ENCODE results near the gene FOXN4.

Gene FOXN4

DNA sequence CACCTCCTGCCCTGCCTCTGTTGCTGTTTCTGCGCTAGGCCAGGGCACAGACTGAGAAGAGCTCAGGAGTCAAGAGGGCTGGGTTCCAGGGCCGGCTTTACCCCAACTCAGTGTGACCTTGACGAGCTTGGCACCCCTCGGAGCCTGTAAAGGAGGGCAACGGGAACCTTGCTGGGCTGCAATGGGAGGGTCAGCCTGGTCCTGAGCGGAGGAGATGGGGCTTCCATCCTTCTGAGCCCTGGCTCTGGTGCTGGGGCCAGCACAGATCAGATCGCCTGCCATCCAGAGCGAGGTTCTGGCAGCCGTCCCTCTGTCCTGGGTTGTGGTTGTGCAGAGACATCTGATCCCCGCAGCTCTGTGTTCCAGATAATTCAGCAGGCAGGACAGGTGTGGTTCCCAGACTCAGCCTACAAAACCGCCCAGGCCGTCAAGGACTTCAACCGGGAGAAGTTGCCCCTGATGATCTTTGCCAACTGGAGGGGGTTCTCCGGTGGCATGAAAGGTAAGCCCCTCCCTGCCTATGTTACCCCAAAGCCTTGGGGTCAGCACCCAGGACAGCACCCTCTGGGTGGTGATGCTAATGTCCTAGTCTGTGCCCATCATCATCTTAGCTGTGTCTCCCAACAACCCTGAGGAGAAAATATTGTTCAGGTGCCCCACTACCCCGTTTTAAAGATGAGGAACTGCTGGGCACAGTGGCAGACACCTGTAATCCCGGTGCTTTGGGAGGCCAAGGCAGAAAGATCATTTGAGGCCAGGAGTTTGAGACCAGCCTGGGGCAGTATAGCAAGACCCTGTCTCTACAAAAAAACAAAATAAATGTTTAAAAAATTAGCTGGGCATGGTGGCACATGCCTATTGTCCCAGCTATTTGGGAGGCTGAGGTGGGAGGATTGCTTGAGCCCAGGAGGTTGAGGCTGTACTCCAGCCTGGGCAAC lies 50.2 kb downstream of the FOXN4 start:
- no peak for DNase-seq (ENCODE audit: low read depth)

DNA sequence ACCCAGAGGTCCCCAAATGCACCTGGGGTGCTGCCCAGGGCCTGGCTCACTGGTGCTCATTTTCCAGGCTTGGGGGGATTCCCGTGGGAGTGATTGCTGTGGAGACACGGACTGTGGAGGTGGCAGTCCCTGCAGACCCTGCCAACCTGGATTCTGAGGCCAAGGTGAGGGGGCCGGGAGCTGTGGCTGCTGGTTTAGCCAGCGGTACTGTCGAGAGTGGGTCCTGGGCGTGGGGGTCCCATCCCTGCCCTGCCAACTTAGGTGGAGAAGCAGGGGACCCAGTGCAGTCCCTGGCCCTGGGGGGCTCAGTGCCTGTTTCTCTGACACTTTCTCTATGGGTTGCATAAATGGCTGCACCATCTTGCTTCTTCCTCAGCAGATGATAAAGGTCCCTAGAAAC lies 50.9 kb downstream of the FOXN4 start:
- no peak for DNase-seq (ENCODE audit: low read depth)

DNA sequence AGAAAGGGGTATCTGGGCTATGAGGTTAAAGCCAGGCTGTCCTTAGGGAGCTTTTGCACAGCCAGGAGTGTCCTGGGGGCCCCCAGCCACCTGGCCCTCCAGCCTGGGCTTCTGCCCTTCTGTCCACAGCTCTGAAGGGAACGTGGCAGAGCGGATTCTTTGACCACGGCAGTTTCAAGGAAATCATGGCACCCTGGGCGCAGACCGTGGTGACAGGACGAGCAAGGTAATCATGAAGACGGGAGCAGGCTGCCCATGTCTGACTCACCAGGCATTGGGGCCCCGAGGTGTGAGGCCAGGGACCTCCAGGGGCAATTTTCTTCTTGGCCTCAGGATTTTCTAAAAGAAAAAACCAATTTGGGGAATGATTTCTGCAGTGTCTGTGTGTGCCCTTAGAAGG lies 53.1 kb downstream of the FOXN4 start:
- DNase-seq (ENCODE audit: low read depth), result no peak

DNA sequence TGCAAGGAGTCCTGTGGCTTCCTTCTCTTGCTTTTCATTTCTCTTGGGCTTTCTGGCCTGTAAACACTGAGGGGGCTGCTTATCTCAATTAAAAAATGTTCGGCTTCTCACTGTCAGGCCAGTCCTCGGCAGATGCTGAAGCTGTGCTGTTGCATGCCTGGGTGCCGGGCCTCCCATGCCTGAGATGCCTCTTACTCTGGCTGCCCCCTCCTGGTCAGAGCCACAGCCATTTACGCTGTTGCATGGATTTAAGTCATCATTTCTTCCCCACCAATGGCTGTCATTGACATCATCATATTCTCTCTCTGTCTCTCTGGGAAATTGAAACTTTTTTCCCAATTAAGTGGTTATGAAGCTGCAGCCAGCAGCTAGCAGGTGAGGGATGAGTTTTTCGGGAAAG lies 53.7 kb downstream of the FOXN4 start:
- peak; percentile 11 for DNase-seq (ENCODE audit: low read depth)

DNA sequence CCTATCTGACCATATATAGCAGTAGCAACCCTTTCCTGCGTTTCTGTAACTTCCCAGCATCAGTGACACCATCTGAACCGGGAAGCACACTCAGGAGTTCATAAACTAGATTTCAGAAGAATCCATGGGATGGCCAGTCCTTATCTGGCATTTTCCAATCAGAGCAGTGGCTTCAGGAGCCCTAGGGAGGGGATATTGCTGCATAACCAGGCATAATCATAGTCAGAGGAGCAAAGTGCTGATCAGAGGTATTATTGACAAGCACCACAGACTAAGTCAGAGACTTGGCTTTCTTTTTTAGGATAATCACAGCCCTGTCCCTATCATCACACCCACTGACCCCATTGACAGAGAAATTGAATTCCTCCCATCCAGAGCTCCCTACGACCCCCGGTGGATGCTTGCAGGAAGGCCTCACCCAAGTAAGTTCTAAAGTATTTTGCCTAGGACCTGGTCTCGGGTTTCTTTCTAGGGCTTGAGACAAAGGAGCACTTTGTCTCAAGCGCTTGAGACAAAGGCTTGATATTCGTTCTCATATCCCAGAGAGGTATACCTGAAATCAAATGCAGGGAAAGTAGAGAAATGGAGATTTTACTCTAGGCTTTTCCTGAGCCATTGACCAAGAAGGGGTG lies 55.1 kb downstream of the FOXN4 start:
- DNase-seq (ENCODE audit: low read depth), result no peak

DNA sequence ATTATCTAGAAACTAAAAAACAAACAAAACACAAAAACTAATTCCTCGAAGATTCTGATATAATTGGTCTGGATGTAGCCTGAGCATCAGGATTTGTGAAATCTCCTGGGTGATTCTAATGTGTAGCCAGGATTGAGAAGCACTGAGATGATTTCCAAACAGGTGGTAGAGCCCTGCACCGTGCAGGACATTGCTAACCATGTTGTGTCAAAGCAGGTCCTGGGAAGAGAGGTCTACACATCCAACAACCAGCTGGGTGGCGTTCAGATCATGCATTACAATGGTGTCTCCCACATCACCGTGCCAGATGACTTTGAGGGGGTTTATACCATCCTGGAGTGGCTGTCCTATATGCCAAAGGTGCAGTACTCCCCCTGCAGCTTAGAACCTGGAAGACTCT lies 56.3 kb downstream of the FOXN4 start:
- no peak for DNase-seq (ENCODE audit: low read depth)

DNA sequence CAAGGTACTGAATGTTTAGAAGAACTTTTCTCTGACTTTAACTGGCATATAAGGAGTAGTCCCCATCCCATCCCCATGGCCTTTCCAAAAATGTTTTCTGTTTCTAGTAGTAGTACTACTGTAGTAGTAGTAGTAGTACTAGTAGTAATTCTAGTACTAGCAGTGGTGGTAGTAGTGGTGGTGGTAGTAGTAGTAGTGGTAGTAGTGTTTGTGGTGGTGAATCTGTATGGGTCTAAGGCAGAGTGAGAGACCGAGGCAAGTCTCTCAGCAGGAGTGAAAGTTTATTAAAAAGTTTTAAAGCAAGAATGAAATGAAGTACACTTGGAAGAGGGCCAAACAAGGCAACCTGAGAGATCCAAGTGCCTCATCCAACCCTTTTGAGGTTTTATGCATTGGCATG lies 58.6 kb downstream of the FOXN4 start:
- no peak for DNase-seq (ENCODE audit: low read depth)

DNA sequence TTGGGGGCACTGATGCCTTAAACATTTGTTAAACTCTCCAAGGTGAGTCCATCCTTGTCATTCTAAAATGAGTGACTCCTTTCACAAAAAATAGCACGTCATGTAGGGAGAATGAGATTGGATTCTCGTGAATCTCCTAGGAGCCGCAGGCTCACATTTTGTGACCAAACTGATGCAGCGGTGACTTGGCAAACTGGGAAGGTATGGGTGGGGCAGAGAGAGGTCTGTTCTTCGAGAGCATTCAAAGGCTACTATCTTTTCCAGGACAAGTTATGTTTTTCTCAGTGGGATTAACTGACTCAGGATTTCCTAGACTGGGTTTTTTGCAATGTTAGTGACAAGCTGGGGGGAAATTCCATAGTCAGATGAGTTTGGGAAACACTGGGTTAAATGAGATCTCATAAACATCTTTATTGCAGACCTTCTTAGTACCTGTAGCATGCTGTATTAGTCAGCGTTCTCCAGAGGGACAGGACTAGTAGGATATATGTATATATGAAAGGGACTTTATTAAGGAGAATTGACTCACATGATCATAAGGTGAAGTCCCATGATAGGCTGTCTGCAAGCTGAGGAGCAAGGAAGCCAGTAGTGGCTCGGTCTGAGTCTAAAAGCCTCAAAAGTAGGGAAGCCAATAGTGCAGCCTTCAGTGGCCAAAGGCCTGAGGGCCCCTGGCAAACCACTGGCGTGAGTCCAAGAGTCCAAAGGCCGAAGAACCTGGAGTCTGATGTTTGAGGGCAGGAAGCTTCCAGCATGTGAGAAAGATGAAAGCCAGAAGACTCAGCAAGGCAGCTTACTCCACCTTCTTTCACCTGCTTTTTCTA lies 61.0 kb downstream of the FOXN4 start:
- no peak for DNase-seq (ENCODE audit: low read depth)

DNA sequence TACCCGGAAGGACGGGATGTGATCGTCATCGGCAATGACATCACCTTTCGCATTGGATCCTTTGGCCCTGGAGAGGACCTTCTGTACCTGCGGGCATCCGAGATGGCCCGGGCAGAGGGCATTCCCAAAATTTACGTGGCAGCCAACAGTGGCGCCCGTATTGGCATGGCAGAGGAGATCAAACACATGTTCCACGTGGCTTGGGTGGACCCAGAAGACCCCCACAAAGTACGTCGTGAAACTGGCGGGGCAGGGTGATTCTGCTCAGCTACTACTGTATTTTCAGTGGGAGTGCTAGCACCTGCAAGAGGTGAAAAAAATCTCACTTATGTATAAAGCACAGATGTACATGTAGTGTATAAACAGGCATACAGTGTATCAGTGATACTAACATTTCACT lies 62.9 kb downstream of the FOXN4 start:
- no peak for DNase-seq (ENCODE audit: low read depth)

DNA sequence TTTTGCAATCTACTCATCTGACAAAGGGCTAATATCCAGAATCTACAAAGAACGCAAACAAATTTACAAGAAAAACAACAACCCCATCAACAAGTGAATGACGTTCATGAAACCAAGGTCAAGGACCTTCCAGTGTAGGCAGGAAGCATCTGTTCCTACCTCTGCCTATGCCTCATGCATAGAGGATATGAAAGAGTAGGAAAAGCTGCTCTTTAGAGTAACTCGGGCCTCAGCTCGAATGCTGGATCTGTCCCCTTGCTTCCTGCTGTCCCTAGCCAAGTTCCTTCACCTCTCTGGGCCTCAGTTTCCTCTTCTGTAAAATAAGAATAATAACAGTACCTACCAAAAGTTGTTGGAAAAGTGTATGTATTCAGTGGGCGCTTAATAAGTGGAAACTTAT lies 65.0 kb downstream of the FOXN4 start:
- no peak for DNase-seq (ENCODE audit: low read depth)

DNA sequence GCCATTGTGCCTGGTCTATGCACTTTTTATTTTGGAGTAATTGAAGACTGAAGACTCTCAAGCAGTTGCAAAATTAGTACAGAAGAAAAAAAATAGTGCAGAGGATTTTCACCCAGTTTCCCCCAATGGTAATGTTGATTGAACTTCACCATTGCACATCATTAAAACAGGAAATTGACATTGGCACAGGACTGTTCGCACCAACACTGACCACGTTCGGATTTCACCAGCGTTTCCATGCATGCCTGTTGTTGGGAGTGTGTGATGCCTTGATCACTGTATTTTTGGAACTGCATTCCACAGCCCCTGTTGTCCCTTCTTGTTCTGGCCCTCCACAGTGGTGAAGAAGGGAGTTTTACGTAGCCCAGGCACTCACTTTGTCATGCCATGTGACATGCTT lies 67.1 kb downstream of the FOXN4 start:
- no peak for DNase-seq (ENCODE audit: low read depth)

DNA sequence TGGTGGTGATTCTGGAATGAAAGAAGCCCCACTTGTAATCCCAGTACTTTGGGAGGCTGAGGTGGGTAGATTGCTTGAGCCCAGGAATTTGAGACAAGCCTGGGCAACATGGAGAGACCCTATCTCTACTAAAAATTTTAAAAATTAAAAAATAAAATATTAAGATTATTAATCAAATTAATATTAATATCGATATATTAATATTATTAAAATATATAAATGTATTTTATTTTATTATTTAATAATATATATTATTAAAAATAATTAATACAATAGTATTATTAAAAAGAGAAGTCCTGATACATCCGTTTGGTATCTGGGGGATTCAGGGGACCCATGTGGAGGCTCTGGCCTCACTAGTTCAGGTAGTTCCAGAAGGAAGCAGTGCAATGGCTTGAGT lies 68.7 kb downstream of the FOXN4 start:
- DNase-seq (ENCODE audit: low read depth), result no peak

DNA sequence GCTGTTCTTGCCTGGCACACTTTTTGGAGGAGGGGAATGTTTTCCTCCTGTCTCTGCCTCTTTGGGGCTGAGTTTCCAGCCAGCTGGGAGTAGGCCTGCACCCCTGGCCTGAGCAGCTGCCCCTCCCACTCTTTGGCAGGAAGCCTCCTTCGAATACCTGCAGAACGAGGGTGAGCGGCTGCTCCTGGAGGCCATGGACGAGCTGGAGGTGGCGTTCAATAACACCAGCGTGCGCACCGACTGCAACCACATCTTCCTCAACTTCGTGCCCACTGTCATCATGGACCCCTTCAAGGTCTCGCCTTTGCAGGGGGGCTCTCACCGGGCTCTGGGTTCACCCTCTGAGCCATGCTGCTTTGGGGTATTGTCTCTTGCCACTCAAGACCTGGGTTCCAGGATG lies 69.4 kb downstream of the FOXN4 start:
- DNase-seq (ENCODE audit: low read depth), result no peak

DNA sequence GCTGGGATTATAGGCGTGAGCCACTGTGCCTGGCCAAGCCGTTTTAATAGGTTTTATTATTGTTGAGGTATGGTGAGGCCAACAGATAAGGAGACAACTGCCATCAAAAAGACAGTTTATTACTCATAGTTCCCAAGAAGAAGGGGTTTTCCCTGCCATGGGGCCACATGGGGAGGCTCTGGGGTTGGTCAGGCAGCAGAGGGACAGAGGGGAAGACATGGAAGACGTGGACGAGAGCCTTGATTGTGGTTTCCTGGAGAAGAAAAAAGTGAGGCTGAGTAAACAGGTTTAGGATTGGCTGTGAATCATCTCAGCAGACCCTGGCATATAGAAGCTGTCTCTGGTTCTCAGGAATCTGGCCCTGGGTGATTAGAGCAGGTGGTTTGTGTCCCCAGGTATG lies 69.9 kb downstream of the FOXN4 start:
- no peak for DNase-seq (ENCODE audit: low read depth)

DNA sequence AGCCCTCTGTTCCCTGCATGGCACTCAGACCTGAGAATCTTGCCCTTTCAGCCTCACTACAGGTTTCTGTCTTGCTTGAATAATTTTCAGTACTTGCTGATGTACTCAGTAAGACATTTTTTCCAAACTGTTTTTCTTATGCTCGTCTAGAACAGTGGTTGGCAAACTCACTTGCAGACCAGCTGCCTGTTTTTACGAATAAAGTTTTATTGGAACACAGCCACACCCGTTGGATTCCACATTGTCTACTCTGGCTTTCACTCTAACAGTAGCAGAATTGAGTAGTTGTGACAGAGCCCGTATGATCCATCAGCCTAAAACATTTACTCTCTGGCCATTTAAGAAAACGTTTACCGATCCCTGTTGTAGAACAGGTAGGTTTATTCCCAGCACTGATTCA lies 72.8 kb downstream of the FOXN4 start:
- DNase-seq (ENCODE audit: low read depth), result no peak

DNA sequence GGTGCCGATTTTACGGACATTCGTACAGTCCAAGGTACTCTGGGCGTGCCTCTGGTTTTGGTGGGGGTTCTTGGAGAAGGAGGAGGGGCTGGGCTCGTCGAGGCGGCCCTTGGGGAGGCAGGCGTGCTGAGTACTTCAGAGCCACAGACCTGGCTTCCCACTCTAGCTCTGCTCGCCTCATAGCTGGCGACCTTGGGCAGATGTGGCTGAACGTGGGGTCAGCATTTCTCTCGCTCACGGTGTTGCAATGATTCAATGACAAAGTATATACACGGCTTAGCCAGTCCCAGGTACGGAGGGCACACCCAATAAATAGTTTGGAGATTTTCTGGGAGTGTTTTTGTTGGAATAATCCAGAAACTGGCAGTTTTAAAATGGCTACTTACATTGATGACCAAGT lies 75.1 kb downstream of the FOXN4 start:
- no peak for DNase-seq (ENCODE audit: low read depth)

DNA sequence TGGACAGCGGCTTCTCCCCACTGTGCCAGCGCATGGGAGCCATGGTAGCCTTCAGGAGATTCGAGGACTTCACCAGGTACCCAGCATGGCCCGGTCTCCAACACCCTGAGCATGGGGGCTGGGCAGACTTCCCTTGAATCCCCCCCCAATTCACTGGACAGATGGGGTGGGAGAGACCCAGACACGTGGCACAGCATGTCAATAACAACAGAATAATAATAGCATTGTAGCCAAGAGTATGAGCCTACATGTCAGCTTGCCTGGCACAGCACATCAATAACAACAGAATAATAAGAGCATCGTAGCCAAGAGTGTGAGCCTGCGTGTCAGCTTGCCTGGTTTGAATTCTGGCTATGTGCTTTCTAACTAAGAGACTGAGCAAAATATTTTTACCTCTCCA lies 76.4 kb downstream of the FOXN4 start:
- DNase-seq (ENCODE audit: low read depth), result no peak

DNA sequence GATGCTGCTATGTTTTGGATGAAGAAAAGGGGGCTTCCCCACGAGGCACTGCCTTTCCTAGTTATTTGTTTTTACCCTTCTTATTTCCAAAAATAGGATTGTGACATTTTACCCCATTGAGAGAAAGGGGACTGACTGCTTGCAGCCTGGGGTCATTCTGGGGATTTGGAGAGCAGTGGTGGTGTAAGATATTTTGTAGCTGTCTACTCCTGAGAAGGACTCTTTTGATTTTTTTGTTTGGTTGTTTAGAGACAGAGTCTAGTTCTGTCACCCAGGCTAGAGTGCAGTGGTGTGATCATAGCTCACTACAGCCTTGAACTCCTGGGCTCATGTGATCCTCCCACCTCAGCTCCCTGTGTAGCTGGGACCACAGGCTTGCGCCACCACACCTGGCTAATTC lies 78.9 kb downstream of the FOXN4 start:
- no peak for DNase-seq (ENCODE audit: low read depth)

DNA sequence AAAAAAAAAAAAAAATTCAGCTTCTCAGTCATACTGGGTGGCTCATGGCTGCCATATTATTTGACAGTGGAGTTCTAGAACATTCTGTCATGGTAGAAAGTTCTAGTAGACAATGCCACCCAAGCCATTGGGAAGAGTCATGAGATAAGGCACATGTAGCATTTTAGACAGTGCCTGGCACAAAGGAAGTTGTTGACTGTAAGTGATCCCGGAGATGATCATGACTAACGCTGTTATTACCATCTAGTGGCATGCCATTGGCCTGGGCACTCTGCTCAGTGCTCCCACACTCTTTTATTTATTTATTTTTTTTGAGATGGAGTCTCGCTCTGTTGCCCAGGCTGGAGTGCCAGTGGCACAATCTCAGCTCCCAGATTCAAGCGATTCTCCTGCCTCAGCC lies 80.4 kb downstream of the FOXN4 start:
- no peak for DNase-seq (ENCODE audit: low read depth)

All from fibroblast of gingiva (primary cell).